AG09309 (cell line): ENCODE data around the gene AOPEP.
A peak's percentile ranks its signal among the peaks of the same experiment; 100 is the strongest.

Experiments used
- DNase-seq: peaks from one replicate; pipeline ENCODE4 v3.0.0-alpha.2; 2010; ENCODE audit warnings: low read depth
- H3K4me3 ChIP-seq: 2 replicates; pipeline ENCODE4 v1.5.1; 2011; ENCODE audit warnings: mild to moderate bottlenecking, low read depth, low read length, moderate library complexity; ENCODE audit not compliant: control insufficient read depth
- TF ChIP-seq, protein P1 (sequence below): IDR thresholded peaks from 2 replicates; pipeline ENCODE4 v1.5.1; 2011; ENCODE audit warnings: mild to moderate bottlenecking, low read depth, low read length, inconsistent platforms; ENCODE audit not compliant: insufficient read depth, control insufficient read depth; ENCODE audit errors: missing control alignments

AOPEP gene

DNA sequence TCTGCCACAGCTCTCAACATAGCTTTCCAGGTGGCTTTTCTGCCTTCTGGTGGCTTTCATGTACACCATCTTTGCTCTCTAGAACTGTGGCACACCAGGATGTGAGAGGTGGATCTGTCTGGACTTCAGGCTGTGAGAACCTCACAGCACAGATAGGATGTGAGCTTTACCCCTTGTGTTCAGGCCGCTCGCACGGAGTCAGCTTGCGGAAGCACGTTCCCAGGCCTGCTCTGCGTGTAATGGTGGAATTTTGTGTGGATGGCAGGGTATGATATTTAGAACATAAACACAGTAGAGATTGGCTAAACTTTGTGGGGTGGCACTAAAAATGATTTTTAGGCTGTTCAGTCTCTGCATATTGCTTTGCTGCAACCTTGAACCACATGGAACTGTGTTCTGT, 340.6 kb downstream of the AOPEP start:
- no peak for DNase-seq
- TF ChIP-seq, protein P1, sequence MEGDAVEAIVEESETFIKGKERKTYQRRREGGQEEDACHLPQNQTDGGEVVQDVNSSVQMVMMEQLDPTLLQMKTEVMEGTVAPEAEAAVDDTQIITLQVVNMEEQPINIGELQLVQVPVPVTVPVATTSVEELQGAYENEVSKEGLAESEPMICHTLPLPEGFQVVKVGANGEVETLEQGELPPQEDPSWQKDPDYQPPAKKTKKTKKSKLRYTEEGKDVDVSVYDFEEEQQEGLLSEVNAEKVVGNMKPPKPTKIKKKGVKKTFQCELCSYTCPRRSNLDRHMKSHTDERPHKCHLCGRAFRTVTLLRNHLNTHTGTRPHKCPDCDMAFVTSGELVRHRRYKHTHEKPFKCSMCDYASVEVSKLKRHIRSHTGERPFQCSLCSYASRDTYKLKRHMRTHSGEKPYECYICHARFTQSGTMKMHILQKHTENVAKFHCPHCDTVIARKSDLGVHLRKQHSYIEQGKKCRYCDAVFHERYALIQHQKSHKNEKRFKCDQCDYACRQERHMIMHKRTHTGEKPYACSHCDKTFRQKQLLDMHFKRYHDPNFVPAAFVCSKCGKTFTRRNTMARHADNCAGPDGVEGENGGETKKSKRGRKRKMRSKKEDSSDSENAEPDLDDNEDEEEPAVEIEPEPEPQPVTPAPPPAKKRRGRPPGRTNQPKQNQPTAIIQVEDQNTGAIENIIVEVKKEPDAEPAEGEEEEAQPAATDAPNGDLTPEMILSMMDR: no peak

DNA sequence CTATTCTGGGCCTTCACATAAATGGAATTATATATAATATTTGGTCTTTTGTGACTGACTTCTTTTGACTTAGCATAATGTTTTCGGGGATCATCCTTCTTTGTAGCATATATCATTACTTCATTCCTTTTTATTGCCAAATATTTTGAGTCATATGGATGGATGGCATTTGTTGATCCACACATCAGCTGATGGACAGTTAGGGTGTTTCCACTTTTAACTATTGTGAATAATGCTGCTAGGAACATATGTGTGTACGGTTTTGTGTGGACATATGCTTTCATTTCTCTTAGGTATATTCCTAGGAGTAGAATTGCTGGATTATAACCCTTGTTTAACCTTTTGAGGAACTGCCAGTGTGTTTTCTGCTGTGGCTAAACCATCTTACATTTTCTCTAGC, 341.4 kb downstream of the AOPEP start:
- TF ChIP-seq, protein P1: no peak
- DNase-seq: no peak
- H3K4me3 ChIP-seq: no peak overlapping the region

More for the DNA sequence above, 340.6 kb downstream of the AOPEP start:
- H3K4me3 ChIP-seq: no peak overlapping the region

DNA sequence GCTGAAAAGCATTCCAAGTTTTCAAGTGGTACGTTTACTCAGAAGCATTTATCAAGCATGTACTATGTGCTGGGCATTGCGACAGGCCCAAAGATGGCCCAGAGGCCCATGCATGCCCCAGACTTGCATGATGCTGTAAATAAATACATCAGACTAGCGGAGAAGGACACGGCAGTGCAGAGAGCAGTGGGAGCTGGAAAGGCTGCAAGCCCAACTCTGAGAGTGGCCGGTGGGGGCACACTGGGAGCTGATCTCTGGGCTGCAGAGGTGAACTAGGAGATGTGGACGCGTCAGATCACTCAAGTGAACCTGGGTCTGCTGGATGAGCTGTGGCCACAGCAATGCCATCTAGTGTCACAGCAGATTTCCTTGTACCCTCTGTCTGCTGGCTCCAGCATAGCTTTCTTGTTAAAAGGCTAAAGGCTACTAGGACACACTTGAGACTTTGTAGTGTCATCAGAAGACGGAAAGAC, 344.1 kb downstream of the AOPEP start:
- no peak overlapping the region for H3K4me3 ChIP-seq
- TF ChIP-seq, protein P1: no peak
- no peak for DNase-seq

DNA sequence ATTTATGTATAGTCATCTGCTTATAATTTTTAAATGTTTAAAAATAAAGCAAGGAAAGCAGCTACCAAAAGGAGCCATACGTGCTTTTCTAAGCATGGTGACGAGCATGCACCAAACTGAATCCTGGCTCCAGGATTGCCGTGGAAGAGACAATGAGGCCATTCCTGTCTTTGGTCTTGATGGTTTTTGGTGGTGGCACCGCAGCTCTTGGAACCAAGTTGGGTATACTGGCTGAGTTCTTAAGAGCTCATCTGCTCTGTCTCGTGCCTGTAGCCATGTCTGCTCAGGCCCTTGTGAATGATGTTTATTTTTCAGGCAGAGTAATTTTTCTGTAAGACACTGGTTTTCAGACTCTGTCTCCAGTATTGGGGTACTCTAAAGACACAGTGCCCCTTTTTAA, 345.0 kb downstream of the AOPEP start:
- H3K4me3 ChIP-seq: no peak overlapping the region
- TF ChIP-seq, protein P1: no peak
- DNase-seq: no peak

- H3K4me3 ChIP-seq: no peak overlapping the region
- TF ChIP-seq, protein P1: no peak
- DNase-seq: no peak
Observed at GRCh38 chr9:95071925-95072324, 345.4 kb downstream of the AOPEP start.

DNA sequence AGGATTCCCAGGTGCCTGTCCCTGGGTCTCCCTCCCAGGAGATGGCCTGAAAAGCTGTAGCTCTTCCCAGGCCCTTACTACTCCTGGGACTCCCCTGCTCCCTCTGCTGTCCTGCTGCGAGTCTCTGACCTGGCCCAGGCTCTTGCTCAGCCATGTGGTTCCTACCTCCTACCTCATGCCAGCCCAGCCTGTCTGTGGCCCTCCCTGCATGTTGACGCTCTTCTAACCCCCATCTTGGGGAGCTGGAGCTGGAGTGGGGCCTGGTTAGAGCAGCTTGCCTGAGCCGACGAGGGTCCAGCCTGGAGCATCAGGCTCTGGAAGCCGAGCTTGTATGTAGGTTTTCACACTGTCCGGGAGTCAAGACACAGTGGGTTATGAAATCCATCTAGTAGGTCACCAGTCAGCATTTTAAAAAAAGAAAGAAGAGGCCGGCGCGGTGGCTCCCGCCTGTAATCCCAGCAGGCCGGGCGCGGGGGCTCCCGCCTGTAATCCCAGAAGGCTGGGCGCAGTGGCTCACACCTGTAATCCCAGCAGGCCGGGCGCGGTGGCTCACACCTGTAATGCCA, 346.6 kb downstream of the AOPEP start:
- no peak for DNase-seq
- TF ChIP-seq, protein P1: peak; percentile 46

More for the DNA sequence above, 346.6 kb downstream of the AOPEP start:
- H3K4me3 ChIP-seq: no peak overlapping the region
